ENCODE measurements around the gene MAEA.

Gene MAEA

GRCh38 chr4:1293991-1294390 is 4.3 kb downstream of the MAEA start:
- TF ChIP-seq ZFX (IDR thresholded peaks at IDR 0.05) = no peak
- TF ChIP-seq, protein P1, sequence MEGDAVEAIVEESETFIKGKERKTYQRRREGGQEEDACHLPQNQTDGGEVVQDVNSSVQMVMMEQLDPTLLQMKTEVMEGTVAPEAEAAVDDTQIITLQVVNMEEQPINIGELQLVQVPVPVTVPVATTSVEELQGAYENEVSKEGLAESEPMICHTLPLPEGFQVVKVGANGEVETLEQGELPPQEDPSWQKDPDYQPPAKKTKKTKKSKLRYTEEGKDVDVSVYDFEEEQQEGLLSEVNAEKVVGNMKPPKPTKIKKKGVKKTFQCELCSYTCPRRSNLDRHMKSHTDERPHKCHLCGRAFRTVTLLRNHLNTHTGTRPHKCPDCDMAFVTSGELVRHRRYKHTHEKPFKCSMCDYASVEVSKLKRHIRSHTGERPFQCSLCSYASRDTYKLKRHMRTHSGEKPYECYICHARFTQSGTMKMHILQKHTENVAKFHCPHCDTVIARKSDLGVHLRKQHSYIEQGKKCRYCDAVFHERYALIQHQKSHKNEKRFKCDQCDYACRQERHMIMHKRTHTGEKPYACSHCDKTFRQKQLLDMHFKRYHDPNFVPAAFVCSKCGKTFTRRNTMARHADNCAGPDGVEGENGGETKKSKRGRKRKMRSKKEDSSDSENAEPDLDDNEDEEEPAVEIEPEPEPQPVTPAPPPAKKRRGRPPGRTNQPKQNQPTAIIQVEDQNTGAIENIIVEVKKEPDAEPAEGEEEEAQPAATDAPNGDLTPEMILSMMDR (conservative IDR thresholded peaks at IDR 0.05) = no peak
- no peak overlapping the region for H3K27ac ChIP-seq

DNA sequence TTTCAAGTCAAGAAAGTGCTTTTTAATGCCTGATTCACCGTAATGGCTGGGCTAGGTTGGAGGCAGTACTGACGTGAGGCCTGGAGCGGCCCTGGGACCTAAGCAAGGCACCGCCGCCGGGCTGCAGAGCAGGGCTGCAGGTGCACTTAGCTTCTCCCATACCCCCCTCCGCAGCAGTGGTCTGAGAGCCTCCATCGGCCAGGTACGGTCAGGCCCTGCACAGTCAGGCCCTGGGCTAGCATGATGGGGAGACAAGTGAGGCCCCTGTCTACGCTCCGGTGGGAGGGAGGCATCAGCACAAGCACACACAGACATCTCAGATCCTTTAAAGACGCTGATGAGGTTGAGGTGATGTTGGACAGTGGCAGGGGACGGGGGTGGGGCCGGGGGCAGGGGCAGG is 4.7 kb downstream of the MAEA start:
- no peak overlapping the region for H3K27ac ChIP-seq
- TF ChIP-seq, protein P1 (conservative IDR thresholded peaks at IDR 0.05) = no peak
- TF ChIP-seq ZFX (IDR thresholded peaks at IDR 0.05) = no peak

- H3K27ac ChIP-seq = no peak overlapping the region
- TF ChIP-seq ZFX (IDR thresholded peaks at IDR 0.05) = no peak
These were observed 5.2 kb downstream of the MAEA start for GRCh38 chr4:1294891-1295290.

- H3K27ac ChIP-seq = no peak overlapping the region
- no peak for TF ChIP-seq ZFX (IDR thresholded peaks at IDR 0.05)
- TF ChIP-seq, protein P1 (conservative IDR thresholded peaks at IDR 0.05) = no peak
These were observed 5.8 kb downstream of the MAEA start for GRCh38 chr4:1295405-1296055.

- no peak overlapping the region for H3K27ac ChIP-seq
- TF ChIP-seq ZFX (IDR thresholded peaks at IDR 0.05) = no peak
- TF ChIP-seq, protein P1 (conservative IDR thresholded peaks at IDR 0.05) = no peak
These were observed 6.8 kb downstream of the MAEA start for GRCh38 chr4:1296324-1297022.

- no peak overlapping the region for H3K27ac ChIP-seq
- TF ChIP-seq, protein P1 (conservative IDR thresholded peaks at IDR 0.05) = no peak
- no peak for TF ChIP-seq ZFX (IDR thresholded peaks at IDR 0.05)
These were observed 7.3 kb downstream of the MAEA start for GRCh38 chr4:1297023-1297395.

DNA sequence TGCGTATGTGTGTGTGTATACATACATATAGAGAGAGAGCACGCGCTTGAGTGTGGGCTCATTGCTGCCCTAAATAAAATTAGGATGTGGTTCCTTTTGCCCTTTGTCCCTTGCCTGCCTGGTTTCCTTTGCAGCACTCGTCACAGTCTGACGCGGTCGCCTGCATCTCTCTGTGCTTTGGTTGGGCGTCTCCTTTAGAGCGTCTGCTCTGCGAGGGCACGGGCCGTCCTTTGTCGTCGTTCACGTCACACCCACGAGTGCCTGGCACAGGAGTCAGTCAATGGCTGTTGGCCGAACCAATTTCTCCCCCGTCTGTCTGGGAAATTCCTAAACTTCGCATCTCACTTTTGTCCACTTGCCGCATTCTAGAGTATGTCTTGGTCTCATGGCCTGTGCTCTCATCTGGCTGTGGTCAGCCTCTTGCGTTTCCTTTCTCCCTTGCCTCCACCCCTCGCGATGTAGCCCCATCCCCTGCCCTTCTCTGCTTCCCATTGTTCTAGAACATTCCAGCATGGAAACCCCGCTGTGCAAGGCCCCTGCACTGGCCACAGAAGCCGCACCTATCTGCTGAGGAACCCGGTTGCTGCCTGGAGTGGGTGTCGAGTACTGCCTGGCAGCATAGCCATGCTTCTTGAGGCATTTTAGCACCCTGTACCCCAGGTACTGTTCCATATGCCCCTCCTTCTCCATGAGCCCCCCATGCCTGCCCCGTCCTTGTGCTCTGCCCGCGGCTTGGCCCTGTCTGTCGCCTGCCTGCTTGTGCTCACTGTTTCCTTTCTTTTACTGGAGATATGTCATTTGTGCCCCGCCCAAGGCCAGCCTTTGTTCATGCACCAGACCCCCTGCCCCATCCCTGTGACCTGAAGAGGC is 8.0 kb downstream of the MAEA start:
- no peak for TF ChIP-seq ZFX (IDR thresholded peaks at IDR 0.05)
- TF ChIP-seq, protein P1 (conservative IDR thresholded peaks at IDR 0.05) = no peak
- no peak overlapping the region for H3K27ac ChIP-seq

All from C4-2B (cell line).